Smooth muscle cell of the brain vasculature (primary cell): ENCODE results near the gene SEC22A.

Experiments
- DNase-seq: peaks from one replicate; pipeline ENCODE4 v3.0.0-alpha.2; 2012; ENCODE audit warnings: low read depth, low spot score

The SEC22A gene

DNA sequence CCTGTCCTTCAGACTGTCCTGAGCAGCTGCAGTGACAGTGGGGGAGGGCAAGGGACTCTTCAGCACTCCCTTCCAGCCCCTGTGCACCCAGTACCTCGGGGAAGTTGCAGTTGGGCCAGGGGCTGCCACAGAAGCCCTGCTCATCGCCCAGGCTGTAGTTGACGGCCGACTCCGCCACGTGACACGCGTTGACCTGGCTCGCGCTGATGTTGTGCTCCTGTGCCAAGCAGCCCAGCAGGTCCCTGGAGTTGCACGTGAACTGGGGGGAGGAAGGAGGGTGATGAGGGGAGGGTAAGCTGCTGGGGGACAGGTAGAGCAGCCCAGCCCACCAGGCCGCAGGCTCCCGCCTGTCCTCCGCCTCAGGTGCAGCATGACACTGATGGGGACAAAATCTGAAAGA, 101.2 kb downstream of the SEC22A start:
- DNase-seq = no peak

GRCh38 chr3:123303976-123304560, 102.3 kb downstream of the SEC22A start:
- no peak for DNase-seq

GRCh38 chr3:123305192-123305591, 103.4 kb downstream of the SEC22A start:
- no peak for DNase-seq

- DNase-seq = no peak
These were observed 105.3 kb downstream of the SEC22A start for GRCh38 chr3:123307064-123307463.

- no peak for DNase-seq
These were observed 108.4 kb downstream of the SEC22A start for GRCh38 chr3:123310186-123310585.

- DNase-seq = no peak
These were observed 109.0 kb downstream of the SEC22A start for GRCh38 chr3:123310741-123311140.

DNA sequence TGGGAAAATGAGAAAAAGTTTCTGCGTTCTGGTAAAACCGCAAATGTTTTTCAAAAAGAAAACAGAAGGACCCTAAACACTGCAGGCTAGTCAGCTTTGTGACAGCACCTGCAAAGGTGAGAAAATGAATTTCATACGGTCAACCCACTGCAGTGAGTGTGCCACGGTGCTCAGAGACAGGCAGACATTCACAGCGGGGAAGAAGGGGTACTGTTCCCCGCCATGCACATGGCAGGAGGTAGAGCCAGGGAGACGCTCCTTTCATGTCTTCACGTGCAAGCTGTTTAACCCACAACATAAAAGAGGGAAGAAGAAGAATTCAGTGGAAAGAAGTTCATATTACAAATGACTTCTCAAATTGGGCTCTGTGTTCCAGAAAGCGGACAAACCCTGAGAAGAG, 109.5 kb downstream of the SEC22A start:
- no peak for DNase-seq

- DNase-seq = no peak
These were observed 110.9 kb downstream of the SEC22A start for GRCh38 chr3:123312331-123313265.

- DNase-seq = no peak
These were observed 112.1 kb downstream of the SEC22A start for GRCh38 chr3:123313889-123314288.

- no peak for DNase-seq
These were observed 112.9 kb downstream of the SEC22A start for GRCh38 chr3:123314359-123315270.

- no peak for DNase-seq
These were observed 113.5 kb downstream of the SEC22A start for GRCh38 chr3:123315271-123315595.

DNA sequence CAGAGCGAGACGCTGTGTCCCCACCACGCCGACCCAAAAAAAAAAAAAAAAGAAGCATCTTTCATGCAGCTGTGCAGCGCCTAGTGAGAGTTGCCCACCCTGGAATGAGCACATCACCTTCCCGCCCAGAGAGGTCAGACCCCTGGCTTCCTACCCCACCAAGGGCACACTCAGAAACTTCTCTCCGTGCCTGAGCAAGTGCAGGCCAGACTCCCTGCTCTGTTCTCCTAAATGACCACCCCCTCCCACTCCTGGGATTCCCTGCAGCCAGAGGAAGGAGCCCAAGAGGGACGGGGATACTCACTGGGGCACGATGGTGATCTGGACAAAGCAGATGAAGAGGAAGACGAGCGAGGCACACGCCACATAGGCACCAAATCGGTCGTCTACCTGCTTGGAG, 116.0 kb downstream of the SEC22A start:
- no peak for DNase-seq

- no peak for DNase-seq
These were observed 116.6 kb downstream of the SEC22A start for GRCh38 chr3:123318374-123318773.

DNA sequence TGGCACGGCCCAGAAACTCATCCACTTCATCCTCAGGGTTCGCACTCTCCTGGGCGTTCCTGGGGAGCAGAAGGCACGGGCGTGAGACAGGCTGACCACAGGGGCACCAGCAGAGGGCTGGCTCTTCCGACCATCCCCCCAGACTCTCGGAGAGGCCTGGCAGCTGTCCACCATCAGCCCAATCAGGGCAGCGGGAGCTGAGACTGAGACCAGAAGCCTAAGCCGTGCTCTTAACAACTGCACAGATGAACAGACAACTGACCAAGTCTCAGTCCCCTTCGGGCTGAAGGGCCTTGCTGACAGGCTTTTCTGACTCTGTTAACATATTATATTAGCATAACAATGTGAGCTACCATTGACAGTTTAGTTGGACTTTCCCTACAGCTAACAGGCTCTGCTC, 118.0 kb downstream of the SEC22A start:
- DNase-seq = no peak

DNA sequence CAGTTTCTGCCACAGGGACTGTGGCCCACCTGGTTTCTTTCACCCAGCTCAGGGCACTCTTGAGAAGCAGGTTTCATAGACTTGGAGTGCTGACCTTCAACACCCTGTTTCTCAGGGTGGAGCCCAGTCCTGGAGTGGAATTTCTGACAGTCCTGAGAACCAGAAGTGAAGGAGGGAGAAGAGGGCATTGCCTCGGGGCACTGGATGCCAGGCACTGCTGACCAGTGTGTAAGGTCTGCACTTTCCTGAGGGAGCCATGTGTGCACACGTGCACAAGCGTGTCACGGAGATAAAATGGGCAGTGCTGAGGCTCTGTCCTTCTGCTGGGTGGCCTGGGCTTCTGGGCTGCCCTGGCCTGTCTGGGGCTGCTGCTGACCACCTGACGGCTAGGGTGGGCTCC, 118.5 kb downstream of the SEC22A start:
- DNase-seq = no peak

GRCh38 chr3:123321806-123322205, 120.1 kb downstream of the SEC22A start:
- no peak for DNase-seq

DNA sequence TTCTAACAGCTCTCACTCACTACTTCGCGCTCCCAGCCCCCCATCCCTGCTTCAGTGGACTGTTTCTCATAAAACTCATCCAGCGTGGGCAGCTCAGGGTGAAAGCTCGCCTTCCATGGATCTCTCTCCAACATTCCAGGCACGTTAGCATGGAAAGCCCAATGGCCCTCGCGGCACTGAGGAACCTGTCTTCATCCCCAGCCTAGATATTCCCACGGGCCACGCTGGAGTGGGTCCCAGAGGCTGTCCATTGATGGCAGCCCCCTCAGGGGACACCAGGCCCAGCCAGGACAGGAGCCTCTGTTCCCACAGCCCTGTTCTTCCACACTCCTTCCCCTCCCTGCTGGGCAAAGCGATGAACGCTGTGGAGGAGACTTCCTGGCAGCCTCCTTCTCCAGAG, 121.1 kb downstream of the SEC22A start:
- DNase-seq = no peak
